ENCODE measurements around the gene UGT1A8. TPM values are rescaled to one million over a fixed set of nuclear protein-coding genes. Genes with fewer than 3 reads are reported as not detected.

The UGT1A8 gene
- polyA plus RNA-seq, 1 donor, result not detected

Other genes with a start within 250 kb of the UGT1A8 start
- gene USP40, start 50.9 kb upstream of the UGT1A8 start, polyA plus RNA-seq, result 33.6 TPM
- gene UGT1A10, start 18.8 kb downstream of the UGT1A8 start, polyA plus RNA-seq, result 0.06 TPM
- not detected for gene UGT1A9, start 54.3 kb downstream of the UGT1A8 start, polyA plus RNA-seq
- gene UGT1A7, start 64.3 kb downstream of the UGT1A8 start, polyA plus RNA-seq, result not detected
- gene UGT1A6, start 75.3 kb downstream of the UGT1A8 start, polyA plus RNA-seq, result 0.06 TPM
- gene UGT1A5, start 95.3 kb downstream of the UGT1A8 start, polyA plus RNA-seq, result 0.15 TPM
- gene UGT1A4, start 101.1 kb downstream of the UGT1A8 start, polyA plus RNA-seq, result 0.04 TPM
- gene UGT1A3, start 111.4 kb downstream of the UGT1A8 start, polyA plus RNA-seq, result 0.16 TPM
- 1.6 TPM for gene UGT1A1, start 142.6 kb downstream of the UGT1A8 start, polyA plus RNA-seq
- 0.16 TPM for gene MROH2A, start 160.7 kb downstream of the UGT1A8 start, polyA plus RNA-seq
- 10.6 TPM for gene HJURP, start 236.9 kb downstream of the UGT1A8 start, polyA plus RNA-seq

Measured in large intestine (tissue), 1 donor.